ENCODE data around the gene ZNF662. TPM values are rescaled to one million over a fixed set of nuclear protein-coding genes. Genes with fewer than 3 reads are reported as not detected.

Gene ZNF662
- total and polyA plus RNA-seq, 3 experiments from 2014 or later = 1.1 to 1.5 TPM; not detected in 1

- DNase-seq = no peak
- Histone ChIP-seq H3K9me3 (ENCODE audit: low read length) (no peaks in the 10 kb centered on the region), H3K27ac (ENCODE audit: low read depth, low read length) (no peak overlapping the region), H3K4me3 (ENCODE audit: low read length) (no peak overlapping the region), H3K4me1 (ENCODE audit: insufficient read depth, low read length) (no peaks in the 10 kb centered on the region), H3K36me3 (ENCODE audit: insufficient read depth, low read length) (no peaks in the 10 kb centered on the region), H3K27me3 (ENCODE audit: insufficient read depth, low read length, poor library complexity, severe bottlenecking) (no peaks in the 10 kb centered on the region)
- POLR2A ChIA-PET = no interaction called here
- Mint-ChIP-seq H3K27me3 (peaks cover 0 to 10% of the 10 kb centered on the region in 2 donors), H3K9me3 (no peaks in the 10 kb centered on the region), H3K4me3 (no peak overlapping the region), H3K27ac (no peak overlapping the region), H3K36me3 (peaks cover 0 to 3% (median 0%) of the 10 kb centered on the region in 3 donors), H3K4me1 (no peaks in the 10 kb centered on the region)
- CTCF ChIA-PET = no interaction called here
Measured at GRCh38 chr3:42894698-42895579, 11.0 kb upstream of the ZNF662 start.

GRCh38 chr3:42895580-42895868, 10.4 kb upstream of the ZNF662 start:
- H3K27ac ChIP-seq (ENCODE audit: low read depth, low read length) = no peak overlapping the region

GRCh38 chr3:42898896-42899675, 6.9 kb upstream of the ZNF662 start:
- H3K27ac Mint-ChIP-seq = no peak overlapping the region
- H3K4me1 Mint-ChIP-seq = no peaks in the 10 kb centered on the region
- H3K36me3 ChIP-seq (ENCODE audit: insufficient read depth, low read length) = no peaks in the 10 kb centered on the region
- peaks cover 11 to 21% of the 10 kb centered on the region in 2 donors for H3K27me3 Mint-ChIP-seq
- no peak overlapping the region for H3K4me3 Mint-ChIP-seq
- DNase-seq = no peak
- no peak overlapping the region for H3K27ac ChIP-seq (ENCODE audit: low read depth, low read length)
- peaks cover 6 to 13% (median 7%) of the 10 kb centered on the region in 5 donors for H3K9me3 Mint-ChIP-seq
- no peaks in the 10 kb centered on the region for H3K27me3 ChIP-seq (ENCODE audit: insufficient read depth, low read length, poor library complexity, severe bottlenecking)
- CTCF ChIA-PET = no interaction called here
- POLR2A ChIA-PET = no interaction called here
- H3K4me1 ChIP-seq (ENCODE audit: insufficient read depth, low read length) = no peaks in the 10 kb centered on the region
- no peaks in the 10 kb centered on the region for H3K9me3 ChIP-seq (ENCODE audit: low read length)
- no peak overlapping the region for H3K4me3 ChIP-seq (ENCODE audit: low read length)
- no peaks in the 10 kb centered on the region for H3K36me3 Mint-ChIP-seq

More at GRCh38 chr3:42895580-42895868, 10.4 kb upstream of the ZNF662 start:
- Mint-ChIP-seq H3K4me1 (no peaks in the 10 kb centered on the region), H3K9me3 (no peaks in the 10 kb centered on the region), H3K4me3 (no peak overlapping the region), H3K27ac (no peak overlapping the region), H3K27me3 (peaks cover 1 to 10% of the 10 kb centered on the region in 2 donors), H3K36me3 (peaks cover 0 to 3% (median 0%) of the 10 kb centered on the region in 3 donors)
- CTCF ChIA-PET = no interaction called here
- Histone ChIP-seq H3K4me3 (ENCODE audit: low read length) (no peak overlapping the region), H3K27me3 (ENCODE audit: insufficient read depth, low read length, poor library complexity, severe bottlenecking) (no peaks in the 10 kb centered on the region), H3K9me3 (ENCODE audit: low read length) (no peaks in the 10 kb centered on the region), H3K36me3 (ENCODE audit: insufficient read depth, low read length) (no peaks in the 10 kb centered on the region), H3K4me1 (ENCODE audit: insufficient read depth, low read length) (no peaks in the 10 kb centered on the region)
- POLR2A ChIA-PET = no interaction called here
- DNase-seq = no peak

GRCh38 chr3:42900226-42901072, 5.5 kb upstream of the ZNF662 start:
- no peaks in the 10 kb centered on the region for H3K27me3 ChIP-seq (ENCODE audit: insufficient read depth, low read length, poor library complexity, severe bottlenecking)
- ChIA-PET POLR2A (no interaction called here), CTCF (no interaction called here)
- peaks cover 14 to 27% (median 19%) of the 10 kb centered on the region in 5 donors for H3K9me3 Mint-ChIP-seq
- H3K36me3 Mint-ChIP-seq = peaks cover 0 to 10% (median 5%) of the 10 kb centered on the region in 3 donors
- H3K36me3 ChIP-seq (ENCODE audit: insufficient read depth, low read length) = no peaks in the 10 kb centered on the region
- H3K4me3 ChIP-seq (ENCODE audit: low read length) = no peak overlapping the region
- peaks cover 22 to 35% of the 10 kb centered on the region in 2 donors for H3K27me3 Mint-ChIP-seq
- no peak overlapping the region for H3K4me3 Mint-ChIP-seq
- no peaks in the 10 kb centered on the region for H3K4me1 ChIP-seq (ENCODE audit: insufficient read depth, low read length)
- no peaks in the 10 kb centered on the region for H3K9me3 ChIP-seq (ENCODE audit: low read length)
- no peak for DNase-seq
- peaks cover 0 to under 1% (median 0%) of the 10 kb centered on the region in 3 donors for H3K4me1 Mint-ChIP-seq
- no peak overlapping the region for H3K27ac ChIP-seq (ENCODE audit: low read depth, low read length)
- peak overlapping the region in 1 of 8 donors; percentile 25 for H3K27ac Mint-ChIP-seq

- Histone ChIP-seq H3K4me1 (ENCODE audit: insufficient read depth, low read length) (no peaks in the 10 kb centered on the region), H3K9me3 (ENCODE audit: low read length) (no peaks in the 10 kb centered on the region), H3K4me3 (ENCODE audit: low read length) (no peak overlapping the region), H3K27me3 (ENCODE audit: insufficient read depth, low read length, poor library complexity, severe bottlenecking) (no peaks in the 10 kb centered on the region), H3K27ac (ENCODE audit: low read depth, low read length) (no peak overlapping the region), H3K36me3 (ENCODE audit: insufficient read depth, low read length) (no peaks in the 10 kb centered on the region)
- Mint-ChIP-seq H3K27ac (no peak overlapping the region), H3K4me3 (no peak overlapping the region), H3K36me3 (peaks cover 0 to 12% (median 5%) of the 10 kb centered on the region in 3 donors), H3K4me1 (peaks cover 2 to 5% (median 4%) of the 10 kb centered on the region in 3 donors), H3K27me3 (peaks cover 26 to 40% of the 10 kb centered on the region in 2 donors), H3K9me3 (peaks cover 14 to 30% (median 22%) of the 10 kb centered on the region in 5 donors)
- ChIA-PET CTCF (no interaction called here), POLR2A (no interaction called here)
- DNase-seq = no peak
Measured at GRCh38 chr3:42901073-42901415, 4.9 kb upstream of the ZNF662 start.

GRCh38 chr3:42902257-42902656, 3.7 kb upstream of the ZNF662 start:
- H3K4me3 ChIP-seq (ENCODE audit: low read length) = no peak overlapping the region
- no peak for DNase-seq
- no peaks in the 10 kb centered on the region for H3K36me3 ChIP-seq (ENCODE audit: insufficient read depth, low read length)
- no peaks in the 10 kb centered on the region for H3K9me3 ChIP-seq (ENCODE audit: low read length)
- Mint-ChIP-seq H3K4me1 (peaks cover 6 to 11% (median 9%) of the 10 kb centered on the region in 3 donors), H3K4me3 (peak overlapping the region in 1 of 7 donors; percentile 4), H3K9me3 (peaks cover 14 to 30% (median 22%) of the 10 kb centered on the region in 5 donors), H3K27ac (no peak overlapping the region), H3K27me3 (peaks cover 34 to 49% of the 10 kb centered on the region in 2 donors), H3K36me3 (peaks cover 0 to 12% (median 7%) of the 10 kb centered on the region in 3 donors)
- CTCF ChIA-PET = no interaction called here
- POLR2A ChIA-PET = no interaction called here
- no peak overlapping the region for H3K27ac ChIP-seq (ENCODE audit: low read depth, low read length)
- H3K4me1 ChIP-seq (ENCODE audit: insufficient read depth, low read length) = peaks cover 6% of the 10 kb centered on the region
- no peaks in the 10 kb centered on the region for H3K27me3 ChIP-seq (ENCODE audit: insufficient read depth, low read length, poor library complexity, severe bottlenecking)

GRCh38 chr3:42904076-42904475, 1.9 kb upstream of the ZNF662 start:
- no peak overlapping the region for H3K4me3 ChIP-seq (ENCODE audit: low read length)
- no peaks in the 10 kb centered on the region for H3K9me3 ChIP-seq (ENCODE audit: low read length)
- H3K36me3 ChIP-seq (ENCODE audit: insufficient read depth, low read length) = no peaks in the 10 kb centered on the region
- peaks cover 6% of the 10 kb centered on the region for H3K4me1 ChIP-seq (ENCODE audit: insufficient read depth, low read length)
- H3K27ac ChIP-seq (ENCODE audit: low read depth, low read length) = no peak overlapping the region
- CTCF ChIA-PET = no interaction called here
- POLR2A ChIA-PET = interaction anchor here (0.7 kb wide), 1 partner anchor 96 kb away, joined by 6 read pairs; no protein-coding TSS in a partner anchor
- no peak for DNase-seq
- Mint-ChIP-seq H3K27ac (no peak overlapping the region), H3K4me3 (no peak overlapping the region), H3K9me3 (peaks cover 14 to 30% (median 22%) of the 10 kb centered on the region in 5 donors), H3K4me1 (peaks cover 6 to 11% (median 9%) of the 10 kb centered on the region in 3 donors), H3K36me3 (peaks cover 0 to 18% (median 7%) of the 10 kb centered on the region in 3 donors), H3K27me3 (peaks cover 47 to 63% of the 10 kb centered on the region in 2 donors)
- H3K27me3 ChIP-seq (ENCODE audit: insufficient read depth, low read length, poor library complexity, severe bottlenecking) = no peaks in the 10 kb centered on the region

Data from CD8-positive, alpha-beta memory T cell (primary cell).